ENCODE measurements around the gene PLA2G2D.
A peak's percentile ranks its signal among the peaks of the same experiment; 100 is the strongest.

Gene PLA2G2D

DNA sequence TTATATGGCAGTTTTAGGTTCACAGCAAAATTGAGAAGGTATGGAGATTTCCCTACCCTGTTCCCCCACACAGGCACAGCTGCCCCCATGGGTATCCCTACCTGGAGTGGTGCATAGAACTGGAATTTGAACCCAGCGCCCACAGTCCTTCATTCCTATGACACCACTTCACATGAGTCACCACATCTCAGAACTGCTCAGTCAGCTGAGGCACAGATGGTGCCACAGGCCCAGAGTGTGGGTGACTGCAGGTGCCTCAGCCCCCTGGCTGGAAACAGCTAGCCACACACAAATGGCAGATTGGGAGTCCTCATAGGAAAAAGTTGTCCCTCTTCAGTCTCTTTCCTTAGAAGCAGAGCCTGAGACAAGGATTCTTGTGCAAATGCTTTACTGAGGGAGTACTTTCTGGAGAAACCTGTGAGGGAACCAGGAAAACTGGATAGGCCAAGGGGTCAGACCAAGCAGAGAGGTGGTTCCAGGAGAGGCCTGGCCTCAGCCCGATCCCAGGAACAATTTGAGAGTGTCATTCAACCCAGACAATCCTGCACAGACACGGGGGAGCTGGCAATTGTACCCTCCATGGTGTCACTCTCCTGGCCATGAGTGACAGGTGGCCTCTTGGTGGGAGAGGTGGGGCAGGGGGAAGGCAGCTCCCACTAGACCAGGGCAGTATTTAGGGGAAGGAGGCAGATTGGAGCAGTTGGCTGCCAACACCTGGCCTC is 6.9 kb downstream of the PLA2G2D start:
- no peak for DNase-seq

DNA sequence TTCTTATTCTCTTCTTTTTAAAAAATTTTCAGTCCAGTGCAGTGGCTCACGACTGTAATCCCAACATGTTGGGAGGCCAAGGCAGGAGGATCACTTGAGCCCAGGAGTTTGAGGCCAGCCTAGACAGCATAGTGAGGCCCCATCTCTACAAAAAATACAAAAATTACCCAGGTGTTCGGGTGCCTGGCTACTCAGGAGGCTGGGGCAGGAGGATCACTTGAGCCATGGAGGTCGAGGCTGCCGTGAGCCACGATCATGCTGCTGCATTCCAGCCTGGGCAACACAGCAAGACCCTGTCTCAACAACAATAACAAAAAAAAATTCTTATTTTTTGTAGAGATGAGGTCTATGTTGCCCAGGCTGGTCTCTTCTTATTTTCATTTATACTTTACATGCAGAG is 7.9 kb downstream of the PLA2G2D start:
- no peak for DNase-seq

DNA sequence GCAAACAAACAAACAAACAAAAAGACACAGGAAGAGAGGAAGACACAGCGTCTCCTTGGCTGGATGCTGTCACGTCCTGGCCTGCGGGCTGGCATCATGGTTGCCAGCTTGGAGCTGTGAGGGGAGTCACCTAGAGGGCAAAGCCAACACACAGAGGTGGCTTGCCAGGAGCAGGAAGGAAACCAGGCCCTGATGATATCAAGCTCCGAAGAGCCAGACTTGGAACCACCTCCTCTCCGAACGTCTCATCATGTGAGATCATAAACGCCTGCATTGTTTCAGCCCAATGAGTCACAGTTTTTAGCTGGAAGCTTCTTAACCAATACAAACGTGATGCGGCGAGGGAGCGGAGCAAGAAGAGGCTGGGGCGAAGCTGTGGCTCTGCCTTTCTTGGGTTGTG is 8.7 kb downstream of the PLA2G2D start:
- DNase-seq = no peak

DNA sequence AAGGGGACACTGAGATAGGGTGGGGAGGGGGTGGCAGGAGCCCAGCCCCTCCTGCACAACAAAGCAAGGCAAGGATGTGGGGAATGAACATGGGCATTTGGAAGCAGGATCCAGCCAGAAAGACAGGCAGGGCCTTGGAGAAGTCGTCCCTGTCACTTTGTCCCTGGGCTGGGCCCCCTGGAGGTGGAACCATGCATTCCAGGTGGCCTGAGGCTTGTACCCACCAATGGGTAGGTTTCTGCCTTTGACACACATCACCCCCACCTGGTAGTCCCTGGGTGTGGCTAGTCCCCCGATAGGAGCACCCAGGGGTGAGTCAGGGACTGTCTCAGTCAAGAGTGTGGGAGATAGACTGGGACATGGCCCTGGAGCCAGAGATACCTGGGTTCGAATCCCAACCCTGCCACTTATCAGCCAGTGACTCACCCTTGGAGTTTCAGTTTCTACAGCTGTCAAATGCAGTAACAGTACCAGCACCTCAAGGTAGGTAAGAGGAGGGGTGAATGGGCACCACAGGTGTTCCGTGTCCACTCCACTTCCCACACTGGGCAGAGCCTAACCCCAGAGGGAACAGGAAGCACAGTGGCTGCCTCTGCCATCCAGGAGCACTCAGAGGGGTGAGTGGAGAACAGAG is 10.0 kb downstream of the PLA2G2D start:
- DNase-seq = no peak

DNA sequence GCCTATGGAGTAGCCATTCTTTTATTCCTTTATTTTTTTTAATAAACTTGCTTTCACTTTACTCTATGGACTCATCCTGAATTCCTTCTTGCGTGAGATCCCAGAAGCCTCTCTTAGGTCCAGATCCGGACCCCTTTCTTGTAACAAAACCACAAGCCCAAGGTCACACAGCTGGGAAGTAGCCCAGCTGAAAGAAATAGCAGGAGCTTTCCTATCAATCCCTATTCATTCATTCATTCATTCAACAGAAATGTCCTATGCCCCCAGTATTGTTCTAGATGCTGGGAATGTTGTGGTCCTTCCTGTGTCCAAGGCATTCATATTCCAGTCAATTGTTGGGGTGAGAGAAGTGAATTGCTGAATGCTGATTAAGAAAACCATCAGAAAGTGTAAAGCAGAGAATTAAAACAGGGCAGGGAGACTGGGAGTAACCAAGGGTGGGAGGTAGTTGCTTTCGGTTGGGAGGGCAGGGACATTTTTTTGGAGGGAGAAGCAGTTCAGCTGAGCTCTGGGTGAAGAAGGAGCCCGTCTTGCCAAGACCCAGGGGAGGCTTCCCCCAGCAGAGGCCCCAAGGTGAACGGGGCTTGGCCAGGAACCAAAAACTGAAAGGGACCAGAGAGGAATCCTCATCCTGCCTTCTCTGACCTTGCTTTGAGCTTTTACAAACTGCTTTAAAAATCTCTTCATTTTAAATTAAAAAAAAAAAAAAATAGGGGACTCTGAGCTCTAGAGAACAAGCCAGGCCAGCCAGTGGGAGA is 10.8 kb downstream of the PLA2G2D start:
- DNase-seq = no peak

DNA sequence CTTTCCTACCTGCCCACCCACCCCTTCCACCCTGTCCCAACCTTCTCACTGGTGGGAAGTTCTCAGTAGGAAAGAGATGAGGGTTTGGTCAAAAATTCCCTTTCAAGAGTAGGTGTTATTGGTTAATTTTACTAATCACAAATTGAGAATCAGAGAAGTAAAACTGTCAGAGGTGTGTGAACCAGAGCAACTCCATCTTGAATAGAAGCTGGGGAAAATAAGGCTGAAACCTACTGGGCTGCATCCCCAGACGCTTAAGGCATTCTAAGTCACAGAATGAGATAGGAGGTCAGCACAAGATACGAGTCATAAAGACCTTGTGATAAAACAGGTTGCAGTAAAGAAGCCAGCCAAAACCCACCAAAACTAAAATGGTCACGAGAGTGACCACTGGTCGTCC is 11.5 kb downstream of the PLA2G2D start:
- DNase-seq = no peak

DNA sequence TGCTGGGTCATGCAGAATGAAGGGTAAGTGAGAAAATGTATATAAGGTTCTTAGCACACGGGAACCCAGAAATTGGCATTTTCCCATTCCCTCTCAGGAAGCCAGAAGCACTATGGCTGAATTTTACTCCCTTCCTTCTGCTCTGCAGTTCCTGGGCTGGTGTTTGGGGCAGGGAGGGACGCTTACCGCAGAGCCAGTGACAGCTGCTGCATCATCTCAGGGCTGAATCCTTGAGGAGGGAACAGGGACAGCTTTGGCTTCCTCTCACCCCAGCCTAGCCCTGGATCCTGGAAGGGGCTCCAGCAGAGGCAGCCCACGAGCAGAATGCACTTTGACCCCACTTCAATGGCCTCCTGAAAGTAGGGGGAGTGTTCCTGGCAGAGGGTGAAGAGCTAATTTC is 12.0 kb downstream of the PLA2G2D start:
- no peak for DNase-seq

DNA sequence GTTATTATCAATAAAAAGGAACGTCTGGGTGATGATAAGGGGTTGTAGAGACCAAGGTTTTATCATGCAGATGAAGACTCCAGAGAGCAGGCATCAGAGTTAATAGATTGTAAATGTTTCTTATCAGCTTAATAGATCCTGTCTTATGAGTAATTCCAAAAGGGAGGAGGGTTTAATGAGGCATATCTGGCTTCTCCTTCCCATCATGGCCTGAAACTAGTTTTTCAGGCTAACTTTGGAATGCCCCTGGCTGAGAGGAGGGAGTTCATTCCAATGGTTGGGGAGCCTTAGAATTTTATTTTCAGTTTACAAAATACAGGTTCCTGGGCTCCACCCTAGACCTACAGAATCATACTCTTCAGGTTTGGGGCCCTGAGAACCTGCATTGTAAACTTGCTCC is 13.5 kb downstream of the PLA2G2D start:
- DNase-seq = no peak

DNA sequence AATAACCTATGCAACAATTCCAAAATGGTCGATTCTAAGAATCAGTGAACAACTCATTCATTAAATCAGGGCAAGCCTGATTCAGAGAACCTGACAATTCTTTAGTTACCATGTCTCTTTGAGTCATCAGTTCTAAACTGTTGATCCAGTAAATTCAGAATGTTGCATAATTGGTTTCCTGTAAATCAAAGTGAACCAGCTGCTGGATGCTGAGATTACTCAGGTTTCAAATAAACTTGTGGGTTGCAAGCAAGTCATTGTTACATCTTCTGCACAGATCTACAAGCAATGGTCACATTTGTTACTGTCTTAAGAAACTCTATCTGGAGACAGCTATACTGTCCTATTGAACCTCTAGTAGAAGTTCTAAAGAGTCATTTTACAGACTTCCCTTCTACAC is 16.5 kb downstream of the PLA2G2D start:
- DNase-seq = no peak

DNA sequence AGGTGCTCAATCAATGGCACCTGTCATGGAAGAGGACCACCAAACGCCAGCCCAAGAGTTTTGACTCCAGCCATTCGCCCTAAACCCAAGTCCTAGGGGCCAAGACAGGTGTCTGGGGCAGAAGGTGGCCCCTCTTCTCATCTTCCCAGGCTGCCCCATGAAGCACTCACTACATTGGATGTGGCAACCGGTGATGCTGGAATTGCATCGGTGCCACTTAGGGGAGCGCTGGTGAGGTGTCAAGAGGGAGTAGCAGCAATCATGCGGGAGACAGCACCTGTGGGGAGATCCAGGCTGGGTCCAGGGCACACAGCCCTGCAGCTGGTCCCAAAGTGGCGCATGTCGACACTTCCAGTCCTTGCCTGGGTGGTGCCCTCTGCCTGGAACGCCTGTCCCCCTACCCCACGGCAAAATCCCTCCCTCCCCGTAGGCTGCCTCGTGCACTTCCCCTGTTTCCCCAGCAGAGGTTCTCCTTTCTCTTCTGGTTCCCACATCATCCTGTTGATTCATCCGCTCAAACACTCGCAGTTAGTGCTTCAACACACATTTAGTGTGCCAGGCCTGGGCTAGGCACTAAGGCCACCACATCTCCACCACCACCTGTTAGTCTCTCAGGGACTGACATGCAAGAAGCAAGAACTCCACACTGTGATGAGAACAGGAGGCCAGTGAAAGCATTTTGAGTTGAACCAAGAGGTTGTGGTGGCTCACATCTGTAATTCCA is 18.5 kb downstream of the PLA2G2D start:
- peak; percentile 31 to 62 for DNase-seq

DNA sequence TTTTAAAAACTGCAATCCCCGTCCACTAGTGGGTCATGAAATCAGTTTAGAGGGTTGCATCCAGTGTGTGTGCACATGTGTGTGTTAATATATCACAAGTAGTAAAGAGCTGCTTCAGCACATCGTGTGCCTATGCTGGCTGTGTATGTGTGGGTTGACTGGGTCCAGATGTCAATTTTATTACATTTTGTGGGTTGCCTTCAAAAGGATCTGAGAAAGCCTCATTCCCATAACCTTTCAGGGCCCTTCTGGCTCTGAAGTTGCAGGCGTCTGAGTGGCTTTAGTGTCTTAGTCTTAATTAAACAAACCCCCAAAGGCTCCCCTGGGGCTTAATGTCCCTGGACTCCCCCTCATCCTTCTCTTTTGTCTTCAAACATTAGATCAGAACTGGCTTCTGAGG is 19.8 kb downstream of the PLA2G2D start:
- DNase-seq = no peak

DNA sequence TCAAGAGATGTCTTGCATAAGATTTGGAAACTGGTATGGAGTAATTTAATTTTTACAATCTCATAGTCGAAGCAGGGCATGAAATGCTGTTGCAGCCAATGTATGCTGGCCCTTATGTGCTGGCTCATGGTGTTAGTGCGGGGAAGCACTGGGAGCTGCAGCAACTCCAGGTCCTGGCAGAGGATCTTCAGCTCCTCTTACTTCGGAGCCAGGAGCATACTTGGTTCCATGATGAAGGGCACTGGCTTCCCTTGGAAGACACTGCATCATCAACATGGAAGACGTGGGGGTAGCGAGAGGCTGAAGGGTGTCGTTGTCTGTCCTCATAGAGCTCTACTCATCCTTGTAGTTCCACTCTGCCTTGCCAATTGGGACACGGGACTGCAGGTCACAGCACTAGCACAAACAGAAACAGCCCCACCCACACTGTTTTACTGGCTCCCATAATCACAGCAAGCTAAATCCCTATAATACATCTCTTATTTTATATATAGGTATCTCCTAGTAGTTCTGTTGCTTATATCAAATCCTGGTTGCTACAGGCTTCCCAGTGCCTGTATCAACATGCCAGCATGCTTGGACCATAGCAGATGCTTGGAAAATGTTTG is 22.4 kb downstream of the PLA2G2D start:
- DNase-seq = no peak

DNA sequence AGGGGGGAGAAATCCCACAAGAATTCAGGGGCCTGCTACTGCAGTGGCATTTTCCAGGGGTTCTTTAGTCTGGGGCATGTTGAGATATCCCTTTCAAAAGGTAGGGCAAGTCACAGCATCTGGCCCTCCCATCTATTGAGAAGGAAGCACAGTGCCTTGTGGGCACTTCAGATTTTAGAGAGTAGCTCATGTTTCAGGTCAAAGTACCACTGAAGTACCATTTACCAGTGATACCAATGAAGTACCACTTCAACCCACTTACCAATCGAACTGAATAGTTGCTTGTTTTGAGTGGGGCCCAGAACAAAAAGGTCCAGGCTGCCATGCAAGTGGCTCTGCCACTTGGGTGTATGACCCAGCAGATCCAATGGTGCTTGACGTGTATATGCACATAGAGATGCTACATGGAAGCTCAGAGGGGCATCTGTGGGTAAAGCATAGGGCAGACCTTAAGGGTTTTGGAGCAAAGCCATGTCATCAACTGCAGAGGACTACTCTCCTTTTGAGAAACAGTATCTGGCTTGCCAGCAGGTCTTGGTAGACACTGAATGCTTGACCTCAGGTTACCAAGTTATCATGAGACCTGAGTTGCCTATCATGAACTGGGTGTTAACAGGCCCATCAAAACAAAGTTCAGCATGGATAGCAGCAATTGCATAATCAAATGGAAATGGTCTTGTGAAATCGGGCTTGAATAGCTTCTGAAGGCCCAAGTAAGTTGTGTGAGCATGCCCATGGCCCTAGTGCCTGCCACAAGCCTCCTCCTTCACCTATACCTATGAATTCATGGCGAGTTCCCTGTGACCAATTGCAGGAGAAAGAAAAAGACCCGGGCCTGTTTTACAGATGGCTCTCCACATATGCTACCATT is 23.5 kb downstream of the PLA2G2D start:
- DNase-seq = peak in 1 of 2 donors; percentile 10

DNA sequence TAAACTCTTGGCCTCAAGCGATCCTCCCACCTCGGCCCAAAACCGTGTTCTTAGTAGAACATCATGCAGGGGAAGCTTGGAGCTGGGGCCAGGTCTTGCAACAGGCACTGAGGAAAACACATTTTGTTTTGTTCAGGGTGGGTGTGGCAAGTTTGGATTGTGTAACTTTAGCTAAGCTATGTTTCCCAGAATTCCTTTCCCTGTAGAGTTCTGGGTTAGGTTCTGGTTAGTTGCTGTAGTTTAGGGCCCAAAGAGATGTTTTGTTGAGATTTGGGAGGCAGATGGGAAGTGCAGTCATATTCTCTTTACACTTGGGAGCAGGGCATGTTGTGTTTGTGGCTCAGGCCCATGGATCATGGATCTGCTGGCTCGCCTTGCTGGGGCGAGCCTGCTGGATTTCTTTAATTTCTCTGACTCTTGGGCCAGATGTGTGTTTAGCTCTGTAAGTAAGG is 25.4 kb downstream of the PLA2G2D start:
- DNase-seq = peak in 1 of 2 donors; percentile 3

DNA sequence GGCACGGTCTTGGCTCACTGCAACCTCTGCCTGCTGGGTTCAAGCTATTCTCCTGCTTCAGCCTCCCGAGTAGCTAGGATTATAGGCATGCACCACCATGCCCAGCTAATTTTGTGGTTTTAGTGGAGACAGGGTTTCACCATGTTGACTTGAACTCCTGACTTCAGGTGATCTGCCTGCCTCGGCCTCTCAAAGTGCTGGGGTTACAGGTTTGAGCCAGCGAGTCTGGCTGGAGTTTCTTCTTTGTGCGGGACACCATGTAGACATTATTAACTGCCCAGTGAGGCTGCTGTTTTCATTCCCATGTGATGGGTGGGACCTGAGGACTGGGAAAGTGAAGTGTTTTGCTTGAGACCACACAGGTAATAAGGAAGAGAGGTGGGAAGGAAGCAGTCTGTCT is 26.0 kb downstream of the PLA2G2D start:
- no peak for DNase-seq

DNA sequence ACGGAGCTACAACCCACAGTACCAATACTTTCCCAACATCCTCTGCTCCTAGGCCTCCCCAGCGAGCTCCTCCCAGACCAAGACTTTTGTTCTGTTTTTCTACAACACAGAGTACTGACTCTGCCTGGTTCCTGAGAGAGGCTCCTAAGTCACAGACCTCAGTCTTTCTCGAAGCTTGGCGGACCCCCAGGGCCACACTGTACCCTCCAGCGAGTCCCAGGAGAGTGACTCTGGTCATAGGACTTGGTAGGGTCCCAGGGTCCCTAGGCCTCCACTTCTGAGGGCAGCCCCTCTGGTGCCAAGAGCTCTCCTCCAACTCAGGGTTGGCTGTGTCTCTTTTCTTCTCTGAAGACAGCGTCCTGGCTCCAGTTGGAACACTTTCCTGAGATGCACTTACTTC is 28.7 kb downstream of the PLA2G2D start:
- no peak for DNase-seq

DNA sequence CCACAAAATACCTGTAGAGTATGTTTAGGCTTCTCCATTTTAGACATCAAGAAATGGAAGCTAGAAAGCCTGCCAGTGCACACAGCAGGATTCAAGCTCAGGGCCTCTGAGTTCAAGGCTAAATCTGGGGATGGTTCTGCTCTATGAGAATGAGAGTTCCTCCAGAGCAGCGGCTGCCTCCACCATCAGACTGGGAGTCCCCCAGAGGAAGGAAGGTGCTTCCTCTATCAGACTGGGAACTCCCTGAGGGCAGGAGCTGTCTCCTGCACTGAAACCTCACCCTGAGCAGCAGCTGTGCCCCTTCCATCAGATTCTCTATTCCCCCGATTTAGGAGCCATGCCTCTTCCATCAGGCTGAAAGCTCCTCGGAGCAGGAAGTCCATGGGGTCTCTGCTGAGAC is 29.2 kb downstream of the PLA2G2D start:
- no peak for DNase-seq

DNA sequence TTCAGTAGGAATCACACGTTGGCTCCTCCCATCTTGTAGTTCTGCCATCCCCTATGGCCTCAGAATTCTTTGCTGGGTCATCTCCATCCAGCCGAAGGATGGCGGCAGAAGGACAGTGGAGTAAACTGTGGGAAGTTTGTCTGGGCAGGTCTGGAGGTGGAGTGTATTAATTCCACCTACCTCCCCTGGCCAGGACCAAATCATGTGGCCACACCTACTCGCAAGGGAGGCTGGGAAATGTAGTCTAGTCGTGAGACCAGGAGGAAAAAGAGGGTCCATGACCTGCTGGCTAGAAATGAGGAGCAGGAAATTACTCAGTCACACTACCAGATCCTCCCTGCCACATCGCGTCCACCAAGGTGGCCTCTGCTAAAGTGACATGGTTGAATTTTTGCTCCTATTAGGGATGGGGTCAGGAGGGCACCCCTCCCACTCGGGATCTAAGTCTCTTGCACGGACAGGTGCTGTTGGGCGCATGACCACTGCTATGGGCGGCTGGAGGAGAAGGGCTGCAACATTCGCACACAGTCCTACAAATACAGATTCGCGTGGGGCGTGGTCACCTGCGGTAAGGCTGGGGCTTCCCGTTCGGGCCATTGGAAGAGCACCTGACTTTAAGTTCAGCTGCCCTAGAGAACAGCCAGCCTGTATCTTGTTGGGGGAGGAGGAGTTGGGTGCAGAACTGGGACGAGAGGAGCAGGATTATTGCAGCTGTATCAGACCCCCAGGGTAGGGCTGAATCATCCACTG is 29.8 kb downstream of the PLA2G2D start:
- no peak for DNase-seq

DNA sequence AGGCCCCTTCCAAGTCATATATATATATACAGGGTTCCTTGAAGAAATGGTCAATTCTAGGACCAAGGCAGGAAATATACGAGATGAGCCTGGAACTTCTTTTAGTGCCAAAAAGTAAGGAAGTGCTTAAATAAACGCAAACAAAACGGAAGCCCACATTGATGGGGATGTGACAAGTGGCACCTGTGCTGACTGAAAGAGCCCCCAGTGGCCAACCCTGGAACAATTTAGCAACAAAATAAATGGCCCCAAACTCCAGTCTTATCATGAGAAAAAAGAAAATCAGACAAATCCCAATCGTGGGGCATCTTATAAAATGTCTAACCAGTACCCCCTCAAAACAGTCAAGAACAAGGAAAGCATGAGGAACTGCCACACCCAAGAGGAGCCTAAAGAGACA is 31.7 kb downstream of the PLA2G2D start:
- no peak for DNase-seq

DNA sequence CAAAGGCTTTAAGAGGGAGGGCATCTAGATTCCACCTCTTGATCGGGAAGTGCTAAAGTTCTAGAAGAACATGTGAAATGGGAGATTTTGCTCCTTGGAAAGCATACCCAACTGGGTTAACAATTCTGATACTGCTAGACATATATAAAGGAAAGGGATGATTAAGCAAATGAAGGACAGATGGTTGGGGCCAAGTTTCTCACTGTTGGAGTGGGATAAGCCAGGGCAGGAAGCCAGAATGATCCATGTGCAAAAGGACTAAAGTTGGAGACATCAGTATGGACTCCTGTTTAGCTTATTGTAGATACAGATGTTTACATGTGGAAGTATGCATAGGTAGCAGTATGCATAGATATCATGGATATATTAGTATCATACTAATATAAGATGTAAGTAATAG is 32.5 kb downstream of the PLA2G2D start:
- DNase-seq = no peak
